ENCODE results near the gene VWC2. TPM values are rescaled to one million over a fixed set of nuclear protein-coding genes. Genes with fewer than 3 reads are reported as not detected.

Gene VWC2
- total and polyA plus RNA-seq, 2 of the 4 experiments (the other 2 are of a cell fraction) = not detected

DNA sequence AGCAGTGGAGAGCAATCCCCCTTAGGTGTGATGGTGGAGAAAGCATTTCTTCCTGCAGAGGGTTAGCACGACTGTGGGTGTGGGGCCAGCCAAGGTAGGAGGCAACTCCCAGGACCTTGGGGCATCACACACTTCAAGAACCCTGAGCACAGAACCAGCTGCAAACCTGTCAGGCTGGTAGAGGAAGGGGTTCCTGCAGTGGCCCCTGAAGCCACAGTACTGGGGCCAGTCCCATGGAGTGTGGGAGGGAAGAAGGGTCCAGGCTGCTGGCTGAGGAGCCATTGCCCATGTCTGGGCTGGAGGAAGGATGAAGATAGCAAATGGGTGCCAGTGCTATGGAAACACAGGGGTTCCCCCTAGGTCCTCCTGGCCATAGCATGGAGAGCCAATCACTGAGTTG lies 110.5 kb downstream of the VWC2 start:
- BruUV-seq (replicated peaks) = no TSS peak
- H4K20me1 ChIP-seq (ENCODE audit: insufficient read depth, low read length) = no peaks in the 10 kb centered on the region
- no peak for TF ChIP-seq RAD21 (IDR thresholded peaks at IDR 0.05; ENCODE audit: low read length)
- TF ChIP-seq RCOR1 (IDR thresholded peaks at IDR 0.05; ENCODE audit: insufficient replicate concordance, low read length) = no peak
- no peak for TF ChIP-seq CEBPB (IDR thresholded peaks at IDR 0.05; ENCODE audit: low read depth, low read length)
- TF ChIP-seq CTCF (conservative IDR thresholded peaks at IDR 0.05; ENCODE audit: low read depth, low read length) = no peak
- TF ChIP-seq, protein P1, sequence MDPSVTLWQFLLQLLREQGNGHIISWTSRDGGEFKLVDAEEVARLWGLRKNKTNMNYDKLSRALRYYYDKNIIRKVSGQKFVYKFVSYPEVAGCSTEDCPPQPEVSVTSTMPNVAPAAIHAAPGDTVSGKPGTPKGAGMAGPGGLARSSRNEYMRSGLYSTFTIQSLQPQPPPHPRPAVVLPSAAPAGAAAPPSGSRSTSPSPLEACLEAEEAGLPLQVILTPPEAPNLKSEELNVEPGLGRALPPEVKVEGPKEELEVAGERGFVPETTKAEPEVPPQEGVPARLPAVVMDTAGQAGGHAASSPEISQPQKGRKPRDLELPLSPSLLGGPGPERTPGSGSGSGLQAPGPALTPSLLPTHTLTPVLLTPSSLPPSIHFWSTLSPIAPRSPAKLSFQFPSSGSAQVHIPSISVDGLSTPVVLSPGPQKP (IDR thresholded peaks at IDR 0.05; ENCODE audit: borderline replicate concordance, low read depth, low read length) = no peak
- TF ChIP-seq POLR2A (IDR thresholded peaks at IDR 0.05; ENCODE audit: low read depth, low read length) = no peak
- TF ChIP-seq CHD1 (IDR thresholded peaks at IDR 0.05; ENCODE audit: low read depth, low read length) = no peak
- no peak for TF ChIP-seq BHLHE40 (IDR thresholded peaks at IDR 0.05; ENCODE audit: low read depth, low read length)
- no peak for TF ChIP-seq MXI1 (IDR thresholded peaks at IDR 0.05; ENCODE audit: borderline replicate concordance, low read depth, low read length)
- no peak for TF ChIP-seq RFX5 (IDR thresholded peaks at IDR 0.05; ENCODE audit: low read depth, low read length)
- no peak for TF ChIP-seq NFE2L2 (IDR thresholded peaks at IDR 0.05; ENCODE audit: low read depth, low read length)
- no peak for TF ChIP-seq MAFK (IDR thresholded peaks at IDR 0.05; ENCODE audit: low read depth, low read length)

More for the DNA sequence above, 110.5 kb downstream of the VWC2 start:
- DNase-seq (no peak), ATAC-seq (ENCODE audit: low read depth) (no peak)
- Histone ChIP-seq H2BK5ac (ENCODE audit: low read depth, low read length, poor library complexity, severe bottlenecking) (no peak overlapping the region), H3K9me3 (ENCODE audit: control insufficient read depth, insufficient read depth, low read length) (peaks cover 14% of the 10 kb centered on the region), H4K8ac (ENCODE audit: low read depth in 2 of 2, low read length in 2 of 2) (no peak overlapping the region), H2AK9ac (replicated peaks; ENCODE audit: low read depth, low read length, poor library complexity) (no peak overlapping the region), H3K14ac (replicated peaks; ENCODE audit: low read depth, low read length) (no peak overlapping the region), H4K91ac (ENCODE audit: insufficient read depth, low read depth, low read length) (no peak overlapping the region), H3K79me1 (ENCODE audit: low read depth in 1 of 2, low read length in 2 of 2) (no peaks in the 10 kb centered on the region), H2BK15ac (ENCODE audit: low read depth, low read length) (no peak overlapping the region), H3K9ac (ENCODE audit: low read depth, low read length) (no peak overlapping the region), H3K4me1 (ENCODE audit: control insufficient read depth, insufficient read depth, low read length) (no peaks in the 10 kb centered on the region), H2BK120ac (ENCODE audit: low read depth, low read length) (no peak overlapping the region), H2AK5ac (ENCODE audit: low read depth, low read length) (no peak overlapping the region), H3K56ac (ENCODE audit: extremely low read depth, insufficient read depth, low read length) (no peak overlapping the region), H2AFZ (replicated peaks; ENCODE audit: low read length, poor library complexity) (no peak overlapping the region), H3K9me1 (ENCODE audit: insufficient read depth, low read length) (no peaks in the 10 kb centered on the region), H4K5ac (ENCODE audit: low read depth, low read length) (no peak overlapping the region), H3K36me3 (ENCODE audit: control insufficient read depth, insufficient read depth, low read length) (no peaks in the 10 kb centered on the region), H3K27ac (ENCODE audit: insufficient read depth, low read length) (no peak overlapping the region), H3K18ac (ENCODE audit: low read depth, low read length) (no peak overlapping the region), H3K4me3 (ENCODE audit: insufficient read depth, low read depth, low read length) (no peak overlapping the region), H3K4ac (ENCODE audit: low read depth, low read length) (no peak overlapping the region), H3K4me2 (ENCODE audit: low read depth, low read length) (no peak overlapping the region), H3K27me3 (ENCODE audit: control insufficient read depth, insufficient read depth, low read length) (no peaks in the 10 kb centered on the region), H2BK20ac (ENCODE audit: low read depth, low read length) (no peak overlapping the region), H3K23ac (ENCODE audit: low read depth, low read length) (no peak overlapping the region)
- in situ Hi-C loops (cut with MboI; ENCODE audit: low sequenced_read_pairs) = no loop called here
- POLR2A ChIA-PET (ENCODE audit: unreplicated experiment) = no interaction called here
- dilution Hi-C loops (cut with HindIII; ENCODE audit: low sequenced_read_pairs, unreplicated experiment) = no loop called here
- intact Hi-C loops (cut with micrococcal nuclease) = no loop called here
- CTCF ChIA-PET = no interaction called here
- no CpG with 5 or more reads among the region's 1 CpG for WGBS, 2 experiments (ENCODE audit: extremely low coverage in 2 of 2, insufficient read length in 1 of 2)

Measured in IMR-90 (cell line).